ENCODE data around the gene NAP1L1. TPM values are rescaled to one million over a fixed set of nuclear protein-coding genes. Genes with fewer than 3 reads are reported as not detected.

The NAP1L1 gene
- total and polyA plus RNA-seq, 8 donors, result 95.0 to 342 (median 232) TPM

GRCh38 chr12:76123259-76124212 lies 39.1 kb upstream of the NAP1L1 start:
- Histone ChIP-seq H3K4me3 (no peak overlapping the region), H3K36me3 (no peaks in the 10 kb centered on the region), H3K27me3 (no peaks in the 10 kb centered on the region), H3K27ac (no peak overlapping the region), H3K4me1 (no peaks in the 10 kb centered on the region), H3K9me3 (no peaks in the 10 kb centered on the region)
- intact Hi-C loops (cut with DNase I; ENCODE audit: low total_unique reads), result no loop called here
- 39 to 47% (median 44%) methylated on average over 4 of the region's 4 CpGs for WGBS, 5 donors
- DNase-seq, result no peak
- no peak for TF ChIP-seq EP300 (IDR thresholded peaks at IDR 0.05)
- TF ChIP-seq POLR2AphosphoS5 (IDR thresholded peaks at IDR 0.05), result no peak
- TF ChIP-seq CTCF (IDR thresholded peaks at IDR 0.05), result no peak
- no peak for TF ChIP-seq POLR2A (IDR thresholded peaks at IDR 0.05)

- Histone ChIP-seq H3K27me3 (no peaks in the 10 kb centered on the region), H3K4me3 (no peak overlapping the region), H3K9me3 (no peaks in the 10 kb centered on the region), H3K36me3 (no peaks in the 10 kb centered on the region), H3K27ac (no peak overlapping the region), H3K4me1 (no peaks in the 10 kb centered on the region)
- 88 to 94% (median 93%) methylated on average over 6 of the region's 6 CpGs for WGBS, 5 donors
- TF ChIP-seq EP300 (IDR thresholded peaks at IDR 0.05) (no peak), POLR2A (IDR thresholded peaks at IDR 0.05) (no peak), CTCF (IDR thresholded peaks at IDR 0.05) (no peak), POLR2AphosphoS5 (IDR thresholded peaks at IDR 0.05) (no peak)
- no peak for DNase-seq
- intact Hi-C loops (cut with DNase I; ENCODE audit: low total_unique reads), result no loop called here
These were observed 35.4 kb upstream of the NAP1L1 start for GRCh38 chr12:76119887-76120286.

- H3K9me3 ChIP-seq, result no peaks in the 10 kb centered on the region
- intact Hi-C loops (cut with DNase I; ENCODE audit: low total_unique reads), result no loop called here
- H3K27me3 ChIP-seq, result no peaks in the 10 kb centered on the region
- no peaks in the 10 kb centered on the region for H3K4me1 ChIP-seq
- H3K36me3 ChIP-seq, result no peaks in the 10 kb centered on the region
- WGBS, 5 donors, result 88 to 97% (median 93%) methylated on average over 2 of the region's 2 CpGs
- H3K27ac ChIP-seq, result no peak overlapping the region
- DNase-seq, result no peak
- H3K4me3 ChIP-seq, result no peak overlapping the region
- TF ChIP-seq POLR2A (IDR thresholded peaks at IDR 0.05) (no peak), CTCF (IDR thresholded peaks at IDR 0.05) (no peak), POLR2AphosphoS5 (IDR thresholded peaks at IDR 0.05) (no peak), EP300 (IDR thresholded peaks at IDR 0.05) (no peak)
These were observed 33.3 kb upstream of the NAP1L1 start for GRCh38 chr12:76117751-76118150.

GRCh38 chr12:76117067-76117691 lies 32.7 kb upstream of the NAP1L1 start:
- DNase-seq, result no peak
- Histone ChIP-seq H3K4me1 (no peaks in the 10 kb centered on the region), H3K36me3 (no peaks in the 10 kb centered on the region), H3K27me3 (no peaks in the 10 kb centered on the region), H3K4me3 (no peak overlapping the region), H3K27ac (no peak overlapping the region), H3K9me3 (no peaks in the 10 kb centered on the region)
- TF ChIP-seq CTCF (IDR thresholded peaks at IDR 0.05), result peak in 1 of 7 experiments; percentile 11
- TF ChIP-seq POLR2A (IDR thresholded peaks at IDR 0.05), result no peak
- no peak for TF ChIP-seq EP300 (IDR thresholded peaks at IDR 0.05)
- intact Hi-C loops (cut with DNase I; ENCODE audit: low total_unique reads), result no loop called here
- WGBS, 5 donors, result 24 to 63% (median 44%) methylated on average over 3 of the region's 3 CpGs
